HFFc6 (cell line): ENCODE data around the gene MCRS1. TPM values are rescaled to one million over a fixed set of nuclear protein-coding genes. Genes with fewer than 3 reads are reported as not detected.

Source experiments
- DNase-seq: peaks from one replicate; pipeline ENCODE4 v3.0.0-alpha.2; 2018
- H3K27ac Mint-ChIP-seq: 2 replicates; pipeline ENCODE4 v1.8.0; 2020; ENCODE audit warnings: mild to moderate bottlenecking, mixed read lengths
- H3K27me3 Mint-ChIP-seq: 2 replicates; pipeline ENCODE4 v1.8.0; 2021; ENCODE audit warnings: mild to moderate bottlenecking, moderate library complexity, mixed read lengths; ENCODE audit not compliant: insufficient read depth
- H3K36me3 Mint-ChIP-seq: 2 replicates; pipeline ENCODE4 v1.8.0; 2021; ENCODE audit warnings: low read depth, mixed read lengths
- H3K4me1 Mint-ChIP-seq: 2 replicates; pipeline ENCODE4 v1.8.0; 2020; ENCODE audit warnings: low read depth, mixed read lengths
- H3K4me3 Mint-ChIP-seq: 2 replicates; pipeline ENCODE4 v1.8.0; 2020; ENCODE audit warnings: mild to moderate bottlenecking, moderate library complexity, mixed read lengths
- H3K9me3 Mint-ChIP-seq: 2 replicates; pipeline ENCODE4 v1.8.0; 2020; ENCODE audit warnings: mild to moderate bottlenecking, mixed read lengths
- total RNA-seq, 6 experiments: library from RNA; stranded (reverse); fragmentation: NEBNext Ultra II Directional; extraction: Animal tissue kit (Norgen Biotek cat#: 25700); gene quantifications; 2 replicates in 1 of 6; 3 replicates in 5 of 6; pipeline ENCODE4 v1.2.3, GENCODE V29; 2021
- TF ChIP-seq, protein P1 (sequence below): fragments of 200-600 bp; sonication (generic); IDR thresholded peaks from 2 replicates; pipeline ENCODE4 v1.5.0; 2021; ENCODE audit warnings: antibody characterized with exemption, mild to moderate bottlenecking

MCRS1 gene
- total RNA-seq, 6 experiments from 2014 or later = 46.2 to 59.8 (median 55.4) TPM

DNA sequence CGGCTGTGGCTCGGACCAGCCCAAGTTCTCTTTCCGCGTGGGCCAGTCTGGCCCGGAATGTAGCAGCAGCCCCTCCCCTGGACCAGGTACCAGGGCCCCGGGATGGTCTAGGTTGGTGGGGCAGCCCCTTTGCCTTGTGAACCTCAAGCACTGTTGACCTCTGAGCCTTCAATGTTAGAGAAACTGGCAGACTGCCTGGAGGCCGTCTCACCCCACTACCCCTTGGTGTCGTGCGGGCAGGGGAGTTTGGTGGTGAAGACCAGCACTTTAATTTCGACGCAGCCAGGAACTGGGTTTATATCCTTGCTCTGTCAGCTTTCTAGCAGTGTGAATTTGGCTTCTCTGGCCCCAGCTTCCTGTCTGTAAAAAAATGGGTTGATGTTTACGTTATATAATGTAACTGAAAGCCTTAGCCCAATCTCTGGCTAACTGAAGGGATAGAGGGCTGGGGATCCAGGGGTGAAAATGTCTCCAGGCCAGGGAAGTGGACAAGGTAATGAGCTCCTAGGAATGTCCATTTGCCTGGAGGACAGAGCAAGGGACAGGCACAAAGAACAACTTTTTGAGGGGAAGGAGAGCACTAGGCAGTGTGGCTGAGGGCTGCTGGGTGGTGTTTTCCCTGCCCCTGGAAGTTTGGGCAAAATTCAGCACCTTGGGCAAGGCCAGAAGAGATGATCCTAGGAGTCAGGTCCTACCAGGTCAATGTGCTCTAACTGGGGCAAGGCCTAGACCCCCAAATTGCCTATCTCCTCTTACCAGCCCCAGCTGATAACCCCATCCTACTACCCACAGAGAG lies 11.4 kb downstream of the MCRS1 start:
- peaks cover 19% of the 10 kb centered on the region for H3K36me3 Mint-ChIP-seq
- DNase-seq = no peak
- H3K4me3 Mint-ChIP-seq = no peak overlapping the region
- peaks cover 7% of the 10 kb centered on the region; the same call in 1 of the 2 replicates for H3K27me3 Mint-ChIP-seq
- no peak overlapping the region for H3K27ac Mint-ChIP-seq
- H3K9me3 Mint-ChIP-seq = no peaks in the 10 kb centered on the region
- no peaks in the 10 kb centered on the region for H3K4me1 Mint-ChIP-seq
- TF ChIP-seq, protein P1, sequence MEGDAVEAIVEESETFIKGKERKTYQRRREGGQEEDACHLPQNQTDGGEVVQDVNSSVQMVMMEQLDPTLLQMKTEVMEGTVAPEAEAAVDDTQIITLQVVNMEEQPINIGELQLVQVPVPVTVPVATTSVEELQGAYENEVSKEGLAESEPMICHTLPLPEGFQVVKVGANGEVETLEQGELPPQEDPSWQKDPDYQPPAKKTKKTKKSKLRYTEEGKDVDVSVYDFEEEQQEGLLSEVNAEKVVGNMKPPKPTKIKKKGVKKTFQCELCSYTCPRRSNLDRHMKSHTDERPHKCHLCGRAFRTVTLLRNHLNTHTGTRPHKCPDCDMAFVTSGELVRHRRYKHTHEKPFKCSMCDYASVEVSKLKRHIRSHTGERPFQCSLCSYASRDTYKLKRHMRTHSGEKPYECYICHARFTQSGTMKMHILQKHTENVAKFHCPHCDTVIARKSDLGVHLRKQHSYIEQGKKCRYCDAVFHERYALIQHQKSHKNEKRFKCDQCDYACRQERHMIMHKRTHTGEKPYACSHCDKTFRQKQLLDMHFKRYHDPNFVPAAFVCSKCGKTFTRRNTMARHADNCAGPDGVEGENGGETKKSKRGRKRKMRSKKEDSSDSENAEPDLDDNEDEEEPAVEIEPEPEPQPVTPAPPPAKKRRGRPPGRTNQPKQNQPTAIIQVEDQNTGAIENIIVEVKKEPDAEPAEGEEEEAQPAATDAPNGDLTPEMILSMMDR = no peak

DNA sequence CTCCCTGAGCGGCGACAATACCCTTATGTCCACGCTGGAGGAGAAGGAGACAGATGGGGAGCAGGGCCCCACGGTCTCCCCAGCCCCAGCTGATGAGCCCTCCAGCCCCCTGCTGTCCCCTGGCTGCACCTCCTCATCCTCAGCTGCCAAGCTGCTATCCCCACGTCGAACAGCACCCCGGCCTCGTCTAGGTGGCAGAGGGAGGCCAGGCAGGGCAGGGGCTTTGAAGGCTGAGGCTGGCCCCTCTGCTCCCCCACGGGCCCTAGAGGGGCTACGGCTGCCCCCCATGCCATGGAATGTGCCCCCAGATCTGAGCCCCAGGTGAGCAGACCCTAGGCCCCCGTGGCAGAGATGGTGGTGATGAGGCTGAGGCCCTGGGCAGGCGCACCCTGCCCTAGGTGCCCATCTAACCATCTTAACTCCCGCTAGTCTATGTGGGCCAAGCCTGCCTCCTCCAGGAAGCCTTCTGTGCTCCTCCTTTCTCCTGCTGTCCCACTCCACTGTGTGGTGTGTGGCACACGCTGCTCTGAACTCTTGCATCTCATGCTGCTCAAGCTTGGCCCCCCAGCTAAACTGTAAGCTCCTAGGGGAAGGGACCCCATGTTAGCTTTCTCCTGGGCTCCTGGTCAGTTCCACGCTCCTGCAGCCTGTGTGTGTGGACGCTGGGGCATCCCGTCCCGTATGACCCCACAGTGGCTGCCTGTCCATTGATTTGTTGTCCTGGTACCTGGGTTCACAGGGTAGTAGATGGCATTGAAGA lies 12.1 kb downstream of the MCRS1 start:
- Mint-ChIP-seq H3K4me3 (no peak overlapping the region), H3K27ac (no peak overlapping the region; the same call in 1 of the 2 replicates), H3K4me1 (no peaks in the 10 kb centered on the region), H3K27me3 (peaks cover 8% of the 10 kb centered on the region; the same call in 1 of the 2 replicates), H3K9me3 (no peaks in the 10 kb centered on the region), H3K36me3 (peaks cover 19% of the 10 kb centered on the region)
- DNase-seq = no peak
- TF ChIP-seq, protein P1 = no peak

DNA sequence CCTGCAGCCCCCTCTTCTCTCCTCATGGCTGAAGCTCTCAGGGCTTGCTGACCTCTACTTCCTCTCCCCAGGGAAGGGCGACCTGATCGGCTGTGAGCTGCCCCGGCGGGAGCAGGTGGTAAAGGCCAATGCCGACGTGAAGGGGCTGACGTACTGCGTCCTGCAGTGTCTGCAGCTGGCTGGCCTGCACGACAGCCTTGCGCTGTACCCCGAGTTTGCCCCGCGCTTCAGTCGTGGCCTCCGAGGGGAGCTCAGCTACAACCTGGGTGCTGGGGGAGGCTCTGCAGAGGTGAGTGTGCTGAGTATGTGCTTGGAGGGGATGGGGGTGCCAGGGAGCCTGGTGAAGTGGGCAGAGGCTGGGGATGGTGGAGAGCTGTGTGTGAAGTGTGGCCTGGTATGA lies 13.7 kb downstream of the MCRS1 start:
- Mint-ChIP-seq H3K36me3 (peaks cover 18% of the 10 kb centered on the region), H3K27me3 (peaks cover 13% of the 10 kb centered on the region; the same call in 1 of the 2 replicates), H3K27ac (no peak overlapping the region), H3K4me3 (no peak overlapping the region), H3K4me1 (no peaks in the 10 kb centered on the region), H3K9me3 (no peaks in the 10 kb centered on the region)
- no peak for DNase-seq
- TF ChIP-seq, protein P1 = no peak

DNA sequence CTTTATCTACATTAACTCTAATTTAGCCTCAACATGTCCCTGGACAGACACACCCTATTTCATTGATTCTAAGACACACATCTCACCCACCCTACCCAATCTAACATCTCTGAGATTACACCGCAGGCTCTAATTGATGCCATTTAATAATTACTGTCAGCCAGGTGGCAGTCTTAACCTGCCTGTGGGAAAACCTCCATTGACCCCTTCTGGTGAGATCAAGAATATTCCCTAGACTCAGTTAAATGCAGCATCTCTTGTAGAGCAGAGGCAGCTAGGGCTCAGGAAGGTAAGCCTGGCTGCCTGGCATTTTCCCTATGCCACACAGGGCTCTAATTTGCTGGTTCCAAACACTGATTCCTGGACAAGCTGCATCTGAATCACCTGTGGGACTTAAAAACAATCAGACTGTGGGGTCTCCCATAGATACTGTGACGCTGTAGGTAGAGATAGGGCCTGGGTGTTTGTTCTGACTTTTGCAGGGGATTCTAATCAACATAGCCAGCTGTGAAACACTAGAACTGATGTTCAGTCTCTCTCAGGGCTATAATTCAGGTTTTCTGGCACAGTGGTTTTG lies 14.3 kb downstream of the MCRS1 start:
- H3K9me3 Mint-ChIP-seq = no peaks in the 10 kb centered on the region
- TF ChIP-seq, protein P1 = peak; percentile 69
- H3K4me3 Mint-ChIP-seq = no peak overlapping the region
- H3K27me3 Mint-ChIP-seq = peaks cover 13% of the 10 kb centered on the region; the same call in 1 of the 2 replicates
- H3K36me3 Mint-ChIP-seq = peaks cover 11% of the 10 kb centered on the region
- H3K27ac Mint-ChIP-seq = no peak overlapping the region
- peak; percentile 32 for DNase-seq
- no peaks in the 10 kb centered on the region for H3K4me1 Mint-ChIP-seq

DNA sequence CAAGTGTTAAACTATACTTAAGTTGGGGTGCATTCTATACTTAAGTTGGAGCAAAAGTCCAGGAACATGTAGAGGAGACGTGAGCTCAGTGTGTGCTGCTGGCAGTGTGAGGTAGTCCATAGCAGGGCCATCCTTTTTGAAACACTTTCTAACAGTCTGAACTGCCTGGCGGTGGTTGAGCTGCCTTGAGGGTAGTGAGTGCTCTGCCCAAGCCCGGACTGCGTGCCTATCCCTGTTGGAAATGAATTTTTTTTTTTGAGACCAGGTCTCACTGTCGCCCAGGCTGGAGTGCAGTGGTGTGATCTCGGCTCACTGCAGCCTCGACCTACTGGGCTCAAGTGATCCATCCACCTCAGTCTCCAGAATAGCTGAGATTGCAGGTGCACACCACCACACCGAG lies 15.0 kb downstream of the MCRS1 start:
- Mint-ChIP-seq H3K27me3 (peaks cover 20% of the 10 kb centered on the region; the same call in 1 of the 2 replicates), H3K4me1 (no peaks in the 10 kb centered on the region), H3K27ac (no peak overlapping the region), H3K4me3 (no peak overlapping the region), H3K36me3 (peaks cover 9% of the 10 kb centered on the region), H3K9me3 (no peaks in the 10 kb centered on the region)
- TF ChIP-seq, protein P1 = no peak
- no peak for DNase-seq
